SHP77 (cell line): Measurements from ENCODE around the gene ZNF487.
"Not testable (repeated sequence)": the region's sequence is repeated elsewhere in the genome, so short reads cannot be mapped to it uniquely, and the experiment has no call there.

Experiments used
- DNase-seq, 2 experiments: peaks; one replicate each; lab custom pipeline; 2025; lab: John Stamatoyannopoulos, UW

ZNF487 gene

DNA sequence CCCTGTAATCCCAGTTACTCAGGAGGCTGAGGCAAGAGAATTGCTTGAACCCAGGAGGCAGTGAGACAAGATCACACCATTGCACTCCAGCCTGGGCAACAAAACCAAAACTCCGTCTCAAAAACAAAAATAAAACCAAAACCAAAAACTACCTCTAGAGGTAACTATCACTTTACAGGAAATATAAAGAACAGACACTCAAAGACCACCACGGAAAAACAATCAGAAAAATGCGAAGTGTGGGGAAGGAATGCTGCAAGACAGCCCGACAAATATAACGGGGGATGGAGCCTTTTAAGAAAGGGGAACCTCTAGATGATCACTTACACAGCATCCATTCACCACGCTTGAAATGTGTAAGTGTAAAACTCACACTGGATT, 32.2 kb upstream of the ZNF487 start:
- no peak for DNase-seq

DNA sequence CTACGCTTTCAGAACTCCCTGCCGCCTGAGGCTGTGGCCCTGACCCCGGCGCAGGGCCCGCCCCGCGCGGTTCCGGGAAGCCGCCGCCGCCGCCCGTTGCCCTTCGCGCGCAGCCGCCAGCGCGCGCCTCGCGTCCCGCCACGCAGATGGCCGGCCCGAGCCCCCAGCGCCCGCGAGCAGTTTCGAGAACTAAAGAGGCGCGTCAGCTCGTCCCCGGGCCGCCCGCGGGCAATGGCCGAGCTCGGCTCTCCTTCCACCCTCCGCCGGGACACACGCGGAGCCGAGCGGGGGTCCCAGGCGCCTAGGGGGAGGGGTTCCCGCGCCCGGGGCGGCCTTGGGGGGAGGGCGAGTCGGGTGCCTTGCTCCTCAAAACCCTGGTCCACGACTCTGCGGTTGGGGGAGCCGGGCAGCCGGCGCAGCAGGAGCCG, 29.7 kb upstream of the ZNF487 start:
- peak; percentile 26 to 36 for DNase-seq

DNA sequence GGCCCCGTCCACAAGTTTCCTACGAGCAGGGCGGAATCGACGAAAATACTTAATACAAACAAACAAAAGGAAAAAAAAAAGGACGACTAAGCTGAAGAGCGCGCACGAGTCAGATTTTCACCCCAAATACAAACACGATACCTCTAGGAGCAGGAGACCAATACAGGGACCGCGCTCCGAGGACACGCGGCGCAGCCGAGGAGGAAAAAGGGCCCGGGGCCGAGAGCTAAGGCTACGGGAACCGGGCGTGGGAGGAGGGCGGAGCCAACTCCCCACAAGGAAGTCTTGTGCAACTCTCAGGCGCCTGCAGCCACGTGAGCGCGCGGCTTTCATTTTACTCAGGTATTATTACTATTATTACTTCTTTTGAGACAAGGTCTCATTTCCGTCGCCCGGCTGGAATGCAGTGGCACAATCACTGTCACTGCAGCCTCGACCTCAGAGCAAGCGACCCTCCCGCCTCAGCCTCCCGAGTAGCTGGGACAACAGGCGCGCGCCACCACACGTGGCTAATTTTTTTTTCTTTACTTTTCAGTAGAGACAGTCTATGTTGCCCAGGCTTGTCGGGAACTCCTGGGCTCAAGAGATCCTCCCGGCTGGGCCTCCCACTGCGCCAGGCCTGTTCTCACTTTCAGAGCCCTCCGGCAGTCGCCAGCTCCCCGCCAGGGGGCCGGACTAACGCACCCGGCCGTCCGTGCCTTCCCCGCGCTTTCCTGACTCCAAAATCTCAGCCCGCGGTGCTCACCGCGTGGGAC, 29.2 kb upstream of the ZNF487 start:
- peak; percentile 62 to 81 for DNase-seq

DNA sequence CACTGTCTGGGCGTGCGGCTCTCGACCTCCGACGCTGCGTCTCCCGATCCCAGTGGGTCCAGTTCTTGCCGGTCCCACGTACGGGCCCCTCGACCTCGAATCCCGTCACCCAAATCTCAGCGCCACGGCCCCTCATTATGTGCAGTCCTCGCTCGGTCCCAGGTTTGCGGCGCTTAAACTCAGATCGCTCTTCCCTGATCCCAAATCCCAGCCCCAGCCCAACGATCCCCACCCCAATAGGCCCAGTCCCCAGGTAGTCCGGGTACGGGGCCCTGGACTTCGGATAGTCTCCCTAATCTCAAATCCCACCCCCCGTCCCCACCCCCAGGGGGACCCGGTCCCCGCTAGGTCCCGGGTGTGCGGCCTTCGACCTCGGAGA, 28.6 kb upstream of the ZNF487 start:
- DNase-seq, result no peak

DNA sequence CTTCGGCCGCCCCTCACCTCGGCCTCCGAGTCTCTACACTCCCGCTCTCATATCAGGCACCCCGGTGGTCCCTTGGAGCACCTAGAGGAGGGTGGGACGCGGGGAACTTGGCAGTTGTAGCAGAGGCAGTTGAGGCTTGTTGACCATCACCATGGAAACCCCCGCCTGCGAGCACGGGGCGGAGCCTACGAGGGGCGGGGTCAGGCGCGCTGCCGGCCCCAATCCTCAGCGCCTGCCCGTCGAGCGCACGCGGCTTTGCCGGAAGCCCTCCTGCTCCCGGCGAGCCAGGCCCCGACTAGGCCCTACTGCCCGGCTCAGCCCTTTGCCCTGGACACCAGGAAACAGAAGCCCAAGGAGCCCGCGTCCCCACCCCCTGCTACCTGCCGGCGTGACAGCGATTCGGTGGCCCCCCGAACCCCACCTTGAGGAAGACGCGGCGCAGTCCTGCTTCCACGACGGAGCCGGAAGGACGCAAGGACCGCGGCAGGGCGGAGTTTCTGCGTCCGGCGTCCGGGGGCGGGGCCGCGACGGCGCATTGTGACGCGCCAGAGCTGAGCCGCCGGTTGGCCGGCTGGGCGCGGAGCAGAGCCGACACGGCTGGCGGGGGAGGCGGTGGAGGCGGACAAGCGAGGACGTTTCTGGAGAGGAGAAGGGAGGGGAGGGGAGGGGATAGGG, 28.1 kb upstream of the ZNF487 start, which contains the start of gene HNRNPF:
HNRNPF (minus strand) TSS at position 477 of the 675 bp plus-strand sequence. CDS start 21,302 bp downstream, outside the sequence.
- DNase-seq, result peak; percentile 89 to 94

DNA sequence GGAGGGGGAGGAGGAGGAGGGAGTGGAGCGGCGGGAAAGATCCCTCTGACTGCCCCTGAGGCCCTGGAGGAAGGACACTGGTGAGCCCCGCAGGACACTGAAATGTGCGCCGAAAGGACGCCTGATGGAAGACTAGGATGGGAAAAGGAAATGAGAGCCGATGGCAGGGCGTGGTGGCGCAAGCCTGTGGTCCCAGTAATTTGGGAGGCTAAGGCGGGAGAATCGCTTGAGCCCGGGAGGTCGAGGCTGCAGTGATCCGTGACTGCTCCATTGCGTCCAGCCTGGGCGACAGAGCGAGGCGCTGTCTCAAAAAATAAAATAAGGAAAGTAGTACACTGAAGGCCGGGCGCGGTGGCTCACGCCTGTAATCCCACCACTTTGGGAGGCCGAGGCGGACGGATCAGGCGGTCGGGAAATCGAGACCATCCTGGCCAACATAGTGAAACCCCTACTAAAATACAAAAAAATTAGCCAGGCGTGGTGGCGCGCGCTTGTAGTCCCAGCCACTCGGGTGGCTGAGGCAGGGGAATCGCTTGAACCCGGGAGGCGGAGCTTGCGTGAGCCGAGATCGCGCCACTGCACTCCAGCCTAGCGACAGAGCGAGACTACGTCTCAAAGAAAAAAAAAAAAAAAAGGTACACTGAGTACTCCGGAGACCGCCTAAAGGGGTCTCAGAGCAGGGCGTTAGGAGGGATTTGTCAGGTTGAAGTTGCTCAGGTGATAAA, 27.4 kb upstream of the ZNF487 start:
- peak; percentile 25 to 44 for DNase-seq

DNA sequence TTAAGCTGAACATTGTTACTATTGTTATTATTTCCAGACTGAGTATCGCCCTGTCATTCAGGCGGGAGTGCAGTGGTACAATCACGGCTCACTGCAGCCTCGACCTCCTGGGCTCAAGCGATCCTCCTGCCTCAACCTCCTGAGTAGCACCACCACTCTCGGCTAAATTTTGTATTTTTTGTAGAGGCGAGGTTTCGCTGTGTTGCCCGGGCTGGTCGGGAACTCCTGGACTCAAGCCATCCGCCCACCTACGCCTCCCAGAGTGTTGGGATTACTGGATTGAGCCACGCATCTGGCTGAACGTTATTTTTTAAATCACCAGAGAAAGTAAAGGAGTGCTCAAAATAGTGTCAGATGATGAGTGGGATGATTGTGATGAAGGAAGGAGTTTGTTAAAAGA, 26.6 kb upstream of the ZNF487 start:
- no peak for DNase-seq

DNA sequence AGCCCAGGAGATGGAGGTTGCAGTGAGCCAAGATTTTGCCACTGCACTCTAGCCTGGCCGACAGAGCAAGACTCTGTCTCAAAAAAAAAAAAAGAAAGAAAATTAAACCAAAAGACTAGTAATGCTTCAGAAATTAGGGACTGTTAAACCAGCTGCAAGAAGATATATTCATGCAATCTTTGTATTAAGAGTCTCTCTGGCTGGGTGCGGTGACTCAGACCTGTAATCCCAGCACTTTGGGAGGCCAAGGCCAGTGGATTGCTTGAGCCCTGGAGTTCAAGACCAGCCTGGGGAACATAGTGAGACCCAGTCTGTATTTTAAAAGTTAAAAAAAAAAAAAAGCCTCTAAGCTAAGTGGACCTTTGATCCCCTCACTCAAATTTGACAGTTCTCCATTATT, 25.4 kb upstream of the ZNF487 start:
- no peak for DNase-seq

DNA sequence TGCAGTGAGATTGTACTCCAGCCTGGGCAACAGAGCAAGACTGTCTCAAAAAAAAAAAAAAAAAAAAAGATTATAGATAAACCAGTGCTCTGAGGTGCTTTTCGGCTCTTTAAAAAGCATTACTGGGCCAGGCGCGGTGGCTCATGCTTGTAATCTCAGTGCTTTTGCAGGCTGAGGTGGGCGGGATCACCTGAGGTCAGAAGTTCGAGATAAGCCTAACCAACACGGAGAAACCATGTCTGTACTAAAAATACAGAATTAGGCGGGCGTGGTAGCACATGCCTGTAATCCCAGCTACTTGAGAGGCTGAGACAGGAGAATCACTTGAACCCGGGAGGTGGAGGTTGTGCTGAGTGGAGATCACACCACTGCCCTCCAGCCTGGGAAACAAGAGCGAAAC, 21.4 kb upstream of the ZNF487 start:
- no peak for DNase-seq

DNA sequence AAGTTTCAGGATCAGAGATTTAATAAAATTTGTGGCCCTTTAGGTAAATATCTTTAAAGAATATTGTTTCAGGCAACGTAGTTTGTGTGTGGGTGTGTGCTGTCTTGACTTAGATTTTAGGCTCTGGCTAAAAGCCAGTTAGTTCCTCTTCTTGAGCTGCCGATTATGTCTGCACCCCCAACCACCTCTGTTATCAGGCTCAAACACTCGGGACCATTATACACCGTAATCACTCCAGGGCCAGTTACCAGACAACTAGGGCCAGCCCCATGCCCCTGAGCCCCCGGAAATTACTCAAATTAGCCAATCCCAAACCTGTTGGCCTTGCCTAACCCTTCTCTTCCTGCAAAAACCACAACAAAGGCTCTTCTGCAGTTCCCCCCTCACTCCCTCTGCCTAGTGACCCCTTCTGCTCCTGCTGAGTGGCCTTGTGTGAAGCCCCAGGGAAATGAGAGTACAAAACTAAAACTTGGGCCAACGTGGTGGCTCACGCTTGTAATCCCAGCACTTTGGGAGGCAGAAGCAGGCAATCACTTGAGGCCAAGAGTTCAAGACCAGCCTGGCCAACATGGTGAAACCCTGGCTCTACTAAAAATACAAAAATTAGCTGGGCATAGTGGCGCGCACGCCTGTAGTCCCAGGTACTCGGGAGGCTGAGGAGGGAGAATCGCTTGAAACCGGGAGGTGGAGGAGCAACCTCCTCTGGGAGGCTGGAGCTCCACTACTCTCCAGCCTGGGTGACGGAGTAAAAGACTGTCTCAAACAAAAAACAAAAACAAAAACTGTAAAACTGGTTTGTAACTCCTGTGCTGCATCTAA, 18.8 kb upstream of the ZNF487 start:
- no peak for DNase-seq

DNA sequence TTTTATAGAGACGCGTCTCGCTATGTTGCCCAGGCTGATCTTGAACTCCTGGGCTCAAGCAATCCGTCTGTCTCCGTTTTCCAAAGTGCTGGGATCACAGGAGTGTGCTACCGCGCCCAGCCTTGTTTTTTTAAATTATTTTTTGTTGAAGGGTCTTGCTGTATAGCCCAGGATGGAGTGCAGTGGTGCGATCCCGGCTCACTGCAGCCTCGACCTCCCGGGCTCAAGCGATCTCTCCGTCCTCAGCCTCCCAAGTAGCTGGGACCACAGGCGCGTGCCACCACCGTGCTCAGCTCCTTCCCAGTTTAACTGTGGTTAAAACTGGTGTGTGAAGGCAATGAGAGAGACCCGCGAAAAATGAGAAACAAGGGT, 16.9 kb upstream of the ZNF487 start:
- DNase-seq, result no peak

DNA sequence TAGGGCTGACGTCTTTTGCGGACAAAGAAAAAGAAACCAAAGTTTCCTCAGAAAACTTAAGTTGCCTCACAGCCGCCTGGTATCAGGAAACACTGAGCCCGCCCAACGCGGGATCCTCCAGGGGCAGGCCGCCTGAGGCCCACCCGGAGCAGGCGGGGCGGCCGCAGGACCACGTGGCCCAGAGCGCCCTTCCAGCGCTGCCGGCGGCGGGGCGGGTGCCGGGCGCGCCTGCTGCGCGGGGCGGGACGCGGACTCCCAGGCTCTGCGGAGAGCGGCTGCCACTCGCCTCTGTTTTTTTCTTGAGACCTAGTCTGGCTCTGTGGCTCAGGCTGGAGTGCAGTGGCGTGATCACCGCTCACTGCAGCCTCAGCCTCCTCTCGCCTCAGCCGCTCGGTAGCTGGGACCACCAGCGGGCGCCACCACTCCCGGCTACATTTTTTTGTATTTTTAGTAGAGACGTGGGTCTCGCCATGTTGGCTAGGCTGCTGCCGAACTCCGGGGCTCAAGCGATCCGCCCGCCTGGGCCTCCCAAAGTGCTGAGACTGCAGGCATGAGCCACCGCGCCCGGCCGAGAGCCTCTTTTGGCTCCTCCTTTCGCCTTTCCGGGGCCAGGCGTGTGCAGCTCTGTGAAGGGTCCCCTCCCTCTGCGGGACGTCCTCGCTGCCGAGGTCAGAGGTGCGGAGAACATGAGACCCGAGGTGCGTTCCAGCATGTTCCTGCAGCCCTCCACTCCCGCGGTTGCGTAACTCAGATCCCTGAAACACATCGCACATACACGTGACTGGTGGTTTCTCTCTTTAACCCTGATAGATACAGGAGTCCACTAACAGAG, 16.3 kb upstream of the ZNF487 start:
- no peak for DNase-seq

DNA sequence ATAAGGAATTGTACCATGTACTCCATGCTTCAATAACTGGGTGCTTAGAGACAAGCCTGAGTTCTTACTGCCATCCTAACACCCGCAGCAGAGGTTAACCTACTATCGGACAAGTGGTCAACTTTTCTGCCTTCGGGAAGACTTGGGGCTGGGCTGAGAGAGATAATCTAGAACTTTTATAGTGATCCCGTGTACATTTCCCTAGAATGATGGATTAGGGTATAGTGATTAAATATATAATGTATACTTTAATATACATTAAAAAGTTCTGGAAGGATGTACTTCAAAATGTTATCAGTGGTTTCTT, 15.8 kb upstream of the ZNF487 start:
- DNase-seq, result no peak

DNA sequence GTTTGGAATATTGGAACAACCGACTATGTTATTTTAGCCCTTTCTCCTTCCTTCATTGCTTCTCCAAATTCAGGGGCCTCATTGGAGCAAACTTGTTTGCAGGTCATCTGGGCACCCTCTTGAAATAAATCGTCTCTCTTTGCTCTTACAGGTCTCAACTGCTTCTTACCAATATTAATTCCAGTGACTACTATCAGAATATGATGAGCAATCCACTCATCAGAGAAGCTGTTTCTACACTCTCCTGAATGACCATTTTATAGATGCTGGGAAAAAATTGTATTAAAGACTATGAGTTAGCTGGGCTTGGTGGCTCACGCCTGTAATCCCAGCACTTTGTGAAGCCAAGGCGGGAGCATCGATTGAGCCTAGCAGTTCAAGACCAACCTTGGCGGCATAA, 15.4 kb upstream of the ZNF487 start:
- DNase-seq, result no peak

DNA sequence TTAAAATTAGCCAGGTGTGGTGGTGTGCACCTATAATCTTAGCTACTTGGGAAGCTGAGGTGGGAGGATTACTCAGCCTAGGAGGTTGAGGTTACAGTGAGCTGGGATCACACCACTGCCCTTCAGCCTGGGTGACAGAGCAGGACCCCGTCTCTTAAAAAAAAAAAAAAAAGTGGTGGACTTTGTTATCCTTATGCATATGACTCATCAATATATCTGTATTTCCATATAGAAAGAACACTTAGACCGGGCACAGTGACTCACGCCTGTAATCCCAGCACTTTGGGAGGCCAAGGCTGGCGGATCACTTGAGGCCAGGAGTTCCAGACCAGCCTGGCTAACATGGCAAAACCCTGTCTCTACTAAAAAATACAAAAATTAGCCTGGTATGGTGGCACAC, 15.0 kb upstream of the ZNF487 start:
- not testable (repeated sequence) for DNase-seq

DNA sequence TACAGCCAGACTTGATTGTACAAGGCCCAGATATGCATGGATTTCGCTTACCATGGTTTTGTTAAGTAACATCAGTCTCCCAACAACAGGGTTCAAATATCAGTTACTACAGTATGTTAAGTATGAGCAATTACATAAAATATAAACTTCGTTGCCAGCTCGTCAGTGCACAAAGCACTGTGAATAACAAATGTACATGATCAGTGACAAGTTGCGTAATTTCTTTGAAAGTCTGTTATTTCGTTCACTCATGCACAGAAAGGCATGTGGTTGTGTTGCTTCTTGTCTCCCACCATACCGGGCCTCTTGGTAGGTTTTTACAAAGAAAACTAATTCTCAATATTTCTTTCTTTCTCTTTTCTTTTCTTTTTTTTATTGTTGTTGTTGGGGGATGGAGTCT, 12.5 kb upstream of the ZNF487 start:
- DNase-seq, result no peak

DNA sequence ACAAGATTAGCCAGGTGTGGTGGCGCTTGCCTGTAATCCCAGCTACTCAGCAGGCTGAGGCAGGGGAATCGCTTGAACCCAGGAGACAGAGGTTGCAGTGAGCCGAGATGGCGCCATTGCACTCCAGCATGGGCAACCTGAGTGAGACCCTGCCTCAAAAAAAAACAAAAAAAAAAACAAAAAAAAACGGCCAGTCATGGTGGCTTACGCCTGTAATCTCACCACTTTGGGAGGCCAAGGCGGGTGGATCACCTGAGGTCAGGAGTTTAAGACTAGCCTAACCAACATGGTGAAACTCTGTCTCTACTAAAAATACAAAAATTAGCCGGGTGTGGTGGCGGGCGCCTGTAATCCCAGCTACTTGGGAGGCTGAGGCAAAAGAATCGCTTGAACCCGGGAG, 10.4 kb upstream of the ZNF487 start:
- DNase-seq, result not testable (repeated sequence)

DNA sequence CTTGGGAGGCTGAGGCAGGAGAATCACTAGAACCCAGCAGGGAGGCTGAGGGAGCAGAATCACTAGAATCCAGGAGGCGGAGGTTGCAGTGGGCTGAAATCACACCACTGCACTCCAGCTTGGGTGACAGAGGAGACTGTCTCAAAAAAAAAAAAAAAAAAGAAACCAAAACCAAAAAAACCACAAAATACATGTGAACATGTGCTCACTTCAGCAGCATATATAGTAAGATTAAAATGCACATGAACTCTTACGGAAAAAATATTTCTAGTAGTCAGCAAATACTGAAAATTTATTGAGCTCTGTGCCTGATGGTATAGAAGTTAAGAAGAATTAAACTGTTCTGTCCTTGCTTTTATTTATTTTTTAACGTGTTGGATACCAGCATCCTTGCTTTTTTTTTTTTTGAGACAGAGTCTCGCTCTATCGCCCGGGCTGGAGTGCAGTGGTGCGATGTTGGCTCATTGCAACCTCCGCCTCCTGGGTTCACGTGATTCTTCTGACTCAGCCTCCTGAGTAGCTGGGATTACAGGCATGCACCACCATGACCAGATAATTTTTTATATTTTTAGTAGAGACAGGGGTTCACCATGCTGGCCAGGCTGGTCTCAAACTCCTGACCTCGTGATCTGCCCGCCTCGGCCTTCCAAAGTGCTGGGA, 9.6 kb upstream of the ZNF487 start:
- DNase-seq, result no peak

DNA sequence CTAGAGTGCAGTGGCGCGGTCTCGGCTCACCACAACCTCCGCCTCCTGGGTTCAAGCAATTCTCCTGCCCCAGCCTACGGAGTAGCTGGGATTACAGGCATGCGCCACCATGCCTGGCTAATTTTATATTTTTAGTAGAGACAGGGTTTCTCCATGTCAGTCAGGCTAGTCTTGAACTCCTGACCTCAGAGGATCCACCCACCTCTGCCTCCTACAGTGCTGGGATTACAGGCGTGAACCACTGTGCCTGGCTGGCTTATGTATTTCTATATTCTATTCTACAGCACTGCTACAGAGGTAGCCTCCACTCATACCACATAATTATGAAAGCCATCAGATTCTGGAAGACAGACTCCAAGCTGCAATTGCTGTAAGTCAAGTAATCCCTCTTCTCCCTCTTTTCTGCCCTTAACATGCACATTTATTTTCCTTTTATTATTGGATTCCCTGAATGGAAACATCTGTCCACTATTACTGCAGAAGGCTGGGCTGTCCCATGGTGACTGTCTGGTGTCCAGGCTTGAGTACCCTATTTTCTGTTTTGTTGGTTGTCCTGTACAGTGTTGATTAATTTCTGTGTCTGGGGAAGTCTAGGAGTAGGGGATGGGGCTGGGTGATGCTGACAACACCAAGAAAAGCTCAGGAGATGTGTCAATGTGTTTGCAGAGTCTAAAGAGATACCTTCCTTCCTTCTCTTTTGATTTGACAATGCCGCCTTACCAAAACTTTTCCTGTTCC, 5.8 kb upstream of the ZNF487 start:
- no peak for DNase-seq
